ENCODE measurements around the gene TMEM244. TPM values are rescaled to one million over a fixed set of nuclear protein-coding genes. Genes with fewer than 3 reads are reported as not detected.
"Not testable (repeated sequence)": the region's sequence is repeated elsewhere in the genome, so short reads cannot be mapped to it uniquely, and the experiment has no call there.

The TMEM244 gene
- total RNA-seq, 1 experiment from 2014 or later, result not detected

- DNase-seq, result no peak
- no peaks in the 10 kb centered on the region for H3K36me3 ChIP-seq (replicated peaks; ENCODE audit: control insufficient read depth, insufficient read depth, low read length)
- no peak overlapping the region for H3K4me3 ChIP-seq (ENCODE audit: insufficient read depth, low read depth, low read length)
- no peaks in the 10 kb centered on the region for H3K27me3 ChIP-seq (ENCODE audit: control insufficient read depth, insufficient read depth, low read length)
Observed at GRCh38 chr6:129882510-129883023, 21.5 kb upstream of the TMEM244 start.

GRCh38 chr6:129877894-129878293 is 16.8 kb upstream of the TMEM244 start:
- H3K4me3 ChIP-seq (ENCODE audit: insufficient read depth, low read depth, low read length); DNase-seq; H3K36me3 ChIP-seq (replicated peaks; ENCODE audit: control insufficient read depth, insufficient read depth, low read length); H3K27me3 ChIP-seq (ENCODE audit: control insufficient read depth, insufficient read depth, low read length): not testable (repeated sequence)

- H3K27me3 ChIP-seq (ENCODE audit: control insufficient read depth, insufficient read depth, low read length), result no peaks in the 10 kb centered on the region
- no peak overlapping the region for H3K4me3 ChIP-seq (ENCODE audit: insufficient read depth, low read depth, low read length)
- no peak for DNase-seq
- H3K36me3 ChIP-seq (replicated peaks; ENCODE audit: control insufficient read depth, insufficient read depth, low read length), result no peaks in the 10 kb centered on the region
Observed at GRCh38 chr6:129875610-129876520, 14.8 kb upstream of the TMEM244 start.

- Histone ChIP-seq H3K4me3 (ENCODE audit: insufficient read depth, low read depth, low read length) (no peak overlapping the region), H3K36me3 (replicated peaks; ENCODE audit: control insufficient read depth, insufficient read depth, low read length) (no peaks in the 10 kb centered on the region), H3K27me3 (ENCODE audit: control insufficient read depth, insufficient read depth, low read length) (no peaks in the 10 kb centered on the region)
- no peak for DNase-seq
Observed at GRCh38 chr6:129874837-129875236, 13.7 kb upstream of the TMEM244 start.

GRCh38 chr6:129872586-129872985 is 11.5 kb upstream of the TMEM244 start:
- no peak overlapping the region for H3K4me3 ChIP-seq (ENCODE audit: insufficient read depth, low read depth, low read length)

GRCh38 chr6:129871221-129871620 is 10.1 kb upstream of the TMEM244 start:
- no peak for DNase-seq
- H3K4me3 ChIP-seq (ENCODE audit: insufficient read depth, low read depth, low read length), result no peak overlapping the region
- no peaks in the 10 kb centered on the region for H3K36me3 ChIP-seq (replicated peaks; ENCODE audit: control insufficient read depth, insufficient read depth, low read length)
- no peaks in the 10 kb centered on the region for H3K27me3 ChIP-seq (ENCODE audit: control insufficient read depth, insufficient read depth, low read length)

More at GRCh38 chr6:129872586-129872985, 11.5 kb upstream of the TMEM244 start:
- no peaks in the 10 kb centered on the region for H3K36me3 ChIP-seq (replicated peaks; ENCODE audit: control insufficient read depth, insufficient read depth, low read length)
- no peaks in the 10 kb centered on the region for H3K27me3 ChIP-seq (ENCODE audit: control insufficient read depth, insufficient read depth, low read length)
- DNase-seq, result no peak

GRCh38 chr6:129867403-129867802 is 6.3 kb upstream of the TMEM244 start:
- H3K4me3 ChIP-seq (ENCODE audit: insufficient read depth, low read depth, low read length), result no peak overlapping the region
- no peak for DNase-seq
- no peaks in the 10 kb centered on the region for H3K36me3 ChIP-seq (replicated peaks; ENCODE audit: control insufficient read depth, insufficient read depth, low read length)
- H3K27me3 ChIP-seq (ENCODE audit: control insufficient read depth, insufficient read depth, low read length), result no peaks in the 10 kb centered on the region

GRCh38 chr6:129866688-129867087 is 5.6 kb upstream of the TMEM244 start:
- Histone ChIP-seq H3K27me3 (ENCODE audit: control insufficient read depth, insufficient read depth, low read length) (no peaks in the 10 kb centered on the region), H3K4me3 (ENCODE audit: insufficient read depth, low read depth, low read length) (no peak overlapping the region), H3K36me3 (replicated peaks; ENCODE audit: control insufficient read depth, insufficient read depth, low read length) (no peaks in the 10 kb centered on the region)
- DNase-seq, result no peak

GRCh38 chr6:129866256-129866655 is 5.1 kb upstream of the TMEM244 start:
- H3K36me3 ChIP-seq (replicated peaks; ENCODE audit: control insufficient read depth, insufficient read depth, low read length), result no peaks in the 10 kb centered on the region
- H3K4me3 ChIP-seq (ENCODE audit: insufficient read depth, low read depth, low read length), result no peak overlapping the region
- DNase-seq, result no peak
- no peaks in the 10 kb centered on the region for H3K27me3 ChIP-seq (ENCODE audit: control insufficient read depth, insufficient read depth, low read length)

GRCh38 chr6:129865013-129865412 is 3.9 kb upstream of the TMEM244 start:
- no peaks in the 10 kb centered on the region for H3K36me3 ChIP-seq (replicated peaks; ENCODE audit: control insufficient read depth, insufficient read depth, low read length)
- no peak overlapping the region for H3K4me3 ChIP-seq (ENCODE audit: insufficient read depth, low read depth, low read length)
- no peaks in the 10 kb centered on the region for H3K27me3 ChIP-seq (ENCODE audit: control insufficient read depth, insufficient read depth, low read length)
- no peak for DNase-seq

- Histone ChIP-seq H3K4me3 (ENCODE audit: insufficient read depth, low read depth, low read length) (no peak overlapping the region), H3K36me3 (replicated peaks; ENCODE audit: control insufficient read depth, insufficient read depth, low read length) (no peaks in the 10 kb centered on the region), H3K27me3 (ENCODE audit: control insufficient read depth, insufficient read depth, low read length) (no peaks in the 10 kb centered on the region)
- no peak for DNase-seq
Observed at GRCh38 chr6:129863664-129864063, 2.5 kb upstream of the TMEM244 start.

GRCh38 chr6:129859524-129859923 is 1.6 kb downstream of the TMEM244 start:
- Histone ChIP-seq H3K36me3 (replicated peaks; ENCODE audit: control insufficient read depth, insufficient read depth, low read length) (no peaks in the 10 kb centered on the region), H3K27me3 (ENCODE audit: control insufficient read depth, insufficient read depth, low read length) (no peaks in the 10 kb centered on the region), H3K4me3 (ENCODE audit: insufficient read depth, low read depth, low read length) (no peak overlapping the region)
- DNase-seq, result no peak

- H3K4me3 ChIP-seq (ENCODE audit: insufficient read depth, low read depth, low read length), result no peak overlapping the region
- H3K36me3 ChIP-seq (replicated peaks; ENCODE audit: control insufficient read depth, insufficient read depth, low read length), result no peaks in the 10 kb centered on the region
- H3K27me3 ChIP-seq (ENCODE audit: control insufficient read depth, insufficient read depth, low read length), result no peaks in the 10 kb centered on the region
- DNase-seq, result no peak
Observed at GRCh38 chr6:129857838-129858237, 3.3 kb downstream of the TMEM244 start.

GRCh38 chr6:129853996-129854711 is 7.0 kb downstream of the TMEM244 start:
- Histone ChIP-seq H3K4me3 (ENCODE audit: insufficient read depth, low read depth, low read length) (no peak overlapping the region), H3K36me3 (replicated peaks; ENCODE audit: control insufficient read depth, insufficient read depth, low read length) (no peaks in the 10 kb centered on the region), H3K27me3 (ENCODE audit: control insufficient read depth, insufficient read depth, low read length) (no peaks in the 10 kb centered on the region)
- DNase-seq, result no peak

Data from H7 (cell line).